WTC11 (cell line): ENCODE measurements around the gene HAPLN3.
A peak's percentile ranks its signal among the peaks of the same experiment; 100 is the strongest.

Experiments
- ZNF121 ChIP-seq: sonication (generic); formaldehyde crosslinking; IDR thresholded peaks from 2 replicates; pipeline ENCODE4 v1.8.0; 2023; ENCODE audit warnings: missing genetic modification reagents
- TF ChIP-seq, protein P1 (sequence below): fragments of 200-600 bp; IDR thresholded peaks from 2 replicates; pipeline ENCODE4 v1.8.0; 2022; ENCODE audit warnings: antibody characterized with exemption
- TF ChIP-seq, protein P2 (sequence below): sonication (generic); formaldehyde crosslinking; IDR thresholded peaks from 2 replicates; pipeline ENCODE4 v1.8.1; 2023; ENCODE audit warnings: mild to moderate bottlenecking, missing genetic modification reagents, moderate library complexity
- TF ChIP-seq, protein P3 (sequence below): sonication (generic); formaldehyde crosslinking; IDR thresholded peaks from 2 replicates; pipeline ENCODE4 v1.8.1; 2022; ENCODE audit warnings: low read depth, missing genetic modification reagents, borderline replicate concordance

DNA sequence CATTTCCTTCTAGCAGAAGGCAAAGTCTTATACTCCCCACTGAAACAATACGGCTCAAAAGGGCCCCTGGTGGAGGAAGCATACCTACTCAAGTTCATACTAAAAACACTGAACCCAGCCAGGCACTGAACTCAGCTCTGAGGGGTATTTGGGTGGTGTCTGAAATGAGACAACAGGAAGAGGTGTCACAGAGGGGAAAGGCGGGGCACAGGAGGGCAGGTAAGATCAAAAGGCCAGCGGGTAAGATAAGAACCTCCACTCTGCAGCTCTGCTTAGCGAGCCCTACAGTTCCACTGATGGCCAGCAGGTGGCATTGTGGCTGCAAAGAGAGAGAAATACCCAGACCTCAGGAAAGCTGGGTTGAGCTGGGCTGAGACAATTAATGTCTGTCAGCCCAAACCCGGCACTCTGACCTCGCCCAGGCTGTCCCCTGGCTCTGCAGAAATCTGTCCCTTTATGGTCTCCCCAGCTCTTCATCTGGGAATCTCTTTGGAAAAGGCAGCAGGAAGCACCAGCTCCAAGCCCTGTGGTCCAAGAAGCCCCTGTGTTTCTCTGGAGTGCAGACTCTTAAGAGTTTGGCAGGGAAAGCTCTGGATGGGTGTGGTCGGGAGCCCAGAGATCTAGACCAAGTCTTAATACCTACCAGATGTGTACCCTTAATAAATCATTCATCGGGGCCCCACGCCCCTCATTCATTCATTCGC lies 9.4 kb upstream of the HAPLN3 start:
- TF ChIP-seq, protein P1, sequence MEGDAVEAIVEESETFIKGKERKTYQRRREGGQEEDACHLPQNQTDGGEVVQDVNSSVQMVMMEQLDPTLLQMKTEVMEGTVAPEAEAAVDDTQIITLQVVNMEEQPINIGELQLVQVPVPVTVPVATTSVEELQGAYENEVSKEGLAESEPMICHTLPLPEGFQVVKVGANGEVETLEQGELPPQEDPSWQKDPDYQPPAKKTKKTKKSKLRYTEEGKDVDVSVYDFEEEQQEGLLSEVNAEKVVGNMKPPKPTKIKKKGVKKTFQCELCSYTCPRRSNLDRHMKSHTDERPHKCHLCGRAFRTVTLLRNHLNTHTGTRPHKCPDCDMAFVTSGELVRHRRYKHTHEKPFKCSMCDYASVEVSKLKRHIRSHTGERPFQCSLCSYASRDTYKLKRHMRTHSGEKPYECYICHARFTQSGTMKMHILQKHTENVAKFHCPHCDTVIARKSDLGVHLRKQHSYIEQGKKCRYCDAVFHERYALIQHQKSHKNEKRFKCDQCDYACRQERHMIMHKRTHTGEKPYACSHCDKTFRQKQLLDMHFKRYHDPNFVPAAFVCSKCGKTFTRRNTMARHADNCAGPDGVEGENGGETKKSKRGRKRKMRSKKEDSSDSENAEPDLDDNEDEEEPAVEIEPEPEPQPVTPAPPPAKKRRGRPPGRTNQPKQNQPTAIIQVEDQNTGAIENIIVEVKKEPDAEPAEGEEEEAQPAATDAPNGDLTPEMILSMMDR, result peak; percentile 99
- no peak for TF ChIP-seq ZNF121
- TF ChIP-seq, protein P2, sequence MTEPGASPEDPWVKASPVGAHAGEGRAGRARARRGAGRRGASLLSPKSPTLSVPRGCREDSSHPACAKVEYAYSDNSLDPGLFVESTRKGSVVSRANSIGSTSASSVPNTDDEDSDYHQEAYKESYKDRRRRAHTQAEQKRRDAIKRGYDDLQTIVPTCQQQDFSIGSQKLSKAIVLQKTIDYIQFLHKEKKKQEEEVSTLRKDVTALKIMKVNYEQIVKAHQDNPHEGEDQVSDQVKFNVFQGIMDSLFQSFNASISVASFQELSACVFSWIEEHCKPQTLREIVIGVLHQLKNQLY (CRISPR knock-in tag), result no peak
- TF ChIP-seq, protein P3, sequence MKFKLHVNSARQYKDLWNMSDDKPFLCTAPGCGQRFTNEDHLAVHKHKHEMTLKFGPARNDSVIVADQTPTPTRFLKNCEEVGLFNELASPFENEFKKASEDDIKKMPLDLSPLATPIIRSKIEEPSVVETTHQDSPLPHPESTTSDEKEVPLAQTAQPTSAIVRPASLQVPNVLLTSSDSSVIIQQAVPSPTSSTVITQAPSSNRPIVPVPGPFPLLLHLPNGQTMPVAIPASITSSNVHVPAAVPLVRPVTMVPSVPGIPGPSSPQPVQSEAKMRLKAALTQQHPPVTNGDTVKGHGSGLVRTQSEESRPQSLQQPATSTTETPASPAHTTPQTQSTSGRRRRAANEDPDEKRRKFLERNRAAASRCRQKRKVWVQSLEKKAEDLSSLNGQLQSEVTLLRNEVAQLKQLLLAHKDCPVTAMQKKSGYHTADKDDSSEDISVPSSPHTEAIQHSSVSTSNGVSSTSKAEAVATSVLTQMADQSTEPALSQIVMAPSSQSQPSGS (CRISPR knock-in tag), result no peak
